GM12878 (cell line): ENCODE results near the gene ITK. TPM values are rescaled to one million over a fixed set of nuclear protein-coding genes. Genes with fewer than 3 reads are reported as not detected.

ENCODE experiments used
- ATAC-seq: fragments of 200-7000 bp; cut with Tn5 transposase; 3 replicates; pipeline ENCODE4 v1.9.1; 2020; ENCODE audit warnings: mild to moderate bottlenecking, moderate library complexity
- BruUV-seq: library from RNA; stranded (reverse); fragments of 400-500 nt; replicated peaks from 2 replicates; lab custom pipeline; 2021; lab: Mats Ljungman, UMichigan
- CTCF ChIA-PET: fragments of 300-600 bp; sonication (Branson Sonifier 250); formaldehyde crosslinking; extraction: SDS; loops from one replicate; lab custom pipeline; 2021; ENCODE audit warnings: inconsistent platforms; lab: Yijun Ruan, JAX
- POLR2A ChIA-PET: fragments of 350-600 bp; formaldehyde crosslinking; extraction: SDS; loops from one replicate; lab custom pipeline; 2021; ENCODE audit warnings: inconsistent platforms; lab: Charles Lee
- RAD21 ChIA-PET: fragments of 300-600 bp; sonication (Branson Sonifier 250); formaldehyde crosslinking; loops from one replicate; lab custom pipeline; 2023; ENCODE audit warnings: antibody characterized with exemption; ENCODE audit not compliant: unreplicated experiment; lab: Charles Lee
- SMC1A ChIA-PET: fragments of 300-600 bp; sonication (Branson Sonifier 250); formaldehyde crosslinking; loops from one replicate; lab custom pipeline; 2023; ENCODE audit not compliant: unreplicated experiment, uncharacterized antibody; lab: Charles Lee
- DNase-seq: peaks from one replicate; pipeline ENCODE4 v3.0.0-alpha.2; 2011; ENCODE audit warnings: low read depth, low spot score
- FAIRE-seq: peaks from 3 replicates; lab custom pipeline; 2011; peaks lifted over from hg19 to GRCh38; lab: Jason Lieb, UNC
- H2AFZ ChIP-seq: 2 replicates; pipeline ENCODE4 v1.6.0; 2011; ENCODE audit warnings: low read depth, low read length, control low read depth; ENCODE audit not compliant: control insufficient read depth
- H3K27ac ChIP-seq: 2 replicates; pipeline ENCODE4 v1.5.1; 2011; ENCODE audit warnings: control low read depth; ENCODE audit not compliant: control insufficient read depth, insufficient read depth
- H3K27me3 ChIP-seq, 2 experiments: replicated peaks in 1 of 2; 2 replicates each; pipeline versions ENCODE4 v1.6.0 to v1.6.1; 2011; ENCODE audit warnings: low read length in 1 of 2; ENCODE audit not compliant: control insufficient read depth in 2 of 2, insufficient read depth in 2 of 2
- H3K36me3 ChIP-seq, 2 experiments: 2 replicates each; pipeline ENCODE4 v1.5.1; 2011; ENCODE audit warnings: low read length in 1 of 2; ENCODE audit not compliant: control insufficient read depth in 2 of 2, insufficient read depth in 2 of 2
- H3K4me1 ChIP-seq: 2 replicates; pipeline ENCODE4 v1.6.1; 2011; ENCODE audit warnings: mild to moderate bottlenecking, low read length, moderate library complexity, mixed read lengths; ENCODE audit not compliant: control insufficient read depth, insufficient read depth
- H3K4me2 ChIP-seq: 2 replicates; pipeline ENCODE4 v1.6.0; 2011; ENCODE audit warnings: control low read depth; ENCODE audit not compliant: control insufficient read depth, insufficient read depth
- H3K4me3 ChIP-seq: fragments of 200-600 bp; sonication (generic); 2 replicates; pipeline ENCODE4 v1.5.1; 2016
- H3K79me2 ChIP-seq: 2 replicates; pipeline ENCODE4 v1.6.0; 2011; ENCODE audit warnings: low read length; ENCODE audit not compliant: control insufficient read depth, insufficient read depth
- H3K9ac ChIP-seq: 2 replicates; pipeline ENCODE4 v1.8.0; 2011; ENCODE audit warnings: low read length, control low read depth, mixed read lengths; ENCODE audit not compliant: control insufficient read depth, insufficient read depth
- H3K9me3 ChIP-seq: replicated peaks from 3 replicates; pipeline ENCODE4 v1.5.1; 2011; ENCODE audit warnings: mild to moderate bottlenecking, low read length; ENCODE audit not compliant: control insufficient read depth, insufficient read depth
- H4K20me1 ChIP-seq: 2 replicates; pipeline ENCODE4 v1.6.0; 2011; ENCODE audit not compliant: control insufficient read depth, insufficient read depth
- CBX3 ChIP-seq: fragments of 200-600 bp; sonication (generic); IDR thresholded peaks from 2 replicates; pipeline ENCODE4 v1.6.1; 2016; ENCODE audit warnings: low read depth, borderline replicate concordance
- CREB1 ChIP-seq: IDR thresholded peaks from 2 replicates; pipeline ENCODE4 v1.6.1; 2012; ENCODE audit warnings: low read depth, mild to moderate bottlenecking, inconsistent platforms
- CREM ChIP-seq: IDR thresholded peaks from 2 replicates; pipeline ENCODE4 v1.6.1; 2014; ENCODE audit warnings: antibody characterized with exemption, low read depth
- HDGF ChIP-seq: fragments of 450-650 bp; IDR thresholded peaks from 2 replicates; pipeline ENCODE4 v1.6.1; 2016; ENCODE audit warnings: antibody characterized with exemption
- IKZF1 ChIP-seq: fragments of 450-650 bp; conservative IDR thresholded peaks from 2 replicates; pipeline ENCODE4 v1.6.1; 2017; ENCODE audit warnings: antibody characterized with exemption, mild to moderate bottlenecking
- KAT2A ChIP-seq: conservative IDR thresholded peaks from 2 replicates; pipeline ENCODE4 v1.6.1; 2011; ENCODE audit warnings: low read depth, low read length; ENCODE audit not compliant: control insufficient read depth
- KDM1A ChIP-seq: fragments of 200-600 bp; sonication (generic); IDR thresholded peaks from 2 replicates; pipeline ENCODE4 v1.6.1; 2016; ENCODE audit warnings: borderline replicate concordance
- MTA3 ChIP-seq: IDR thresholded peaks from 2 replicates; pipeline ENCODE4 v1.6.1; 2012; ENCODE audit warnings: low read length, inconsistent platforms, borderline replicate concordance
- MXI1 ChIP-seq: fragments of 150-350 bp; IDR thresholded peaks from 2 replicates; pipeline ENCODE4 v1.6.1; 2011; ENCODE audit warnings: low read depth, mild to moderate bottlenecking, inconsistent platforms, low read length, improper control_type of control experiment
- NR2F1 ChIP-seq: fragments of 450-650 bp; conservative IDR thresholded peaks from 2 replicates; pipeline ENCODE4 v1.6.1; 2017; ENCODE audit warnings: mild to moderate bottlenecking
- SP1 ChIP-seq: IDR thresholded peaks from one replicate; pipeline ENCODE4 v1.6.1; 2011; ENCODE audit warnings: low read depth, low read length
- SREBF2 ChIP-seq: IDR thresholded peaks from 2 replicates; pipeline ENCODE4 v1.6.1; 2012; ENCODE audit warnings: mild to moderate bottlenecking, low read length
- TBL1XR1 ChIP-seq: IDR thresholded peaks from 2 replicates; pipeline ENCODE4 v1.6.1; 2012; ENCODE audit warnings: low read depth, low read length, improper control_type of control experiment
- ZNF622 ChIP-seq: fragments of 450-650 bp; IDR thresholded peaks from 2 replicates; pipeline ENCODE4 v1.6.1; 2017; ENCODE audit warnings: mild to moderate bottlenecking, inconsistent platforms
- WGBS: methylation state at CpG from one replicate; pipeline ENCODE4 v1.1.6; 2016; ENCODE audit warnings: low lambda C conversion rate; ENCODE audit not compliant: insufficient replicate concordance, insufficient coverage; ENCODE audit errors: missing lambda C conversion rate; 5-methylcytosine and 5-hydroxymethylcytosine counted together
- in situ Hi-C: fragments of 300-500 bp; cut with MboI; formaldehyde crosslinking; loops from 9 replicates; pipeline ENCODE4 v1.14.3; 2018; ENCODE audit warnings: mixed read lengths
- intact Hi-C: fragments of 100-400 bp; cut with micrococcal nuclease; formaldehyde crosslinking; loops from one replicate; pipeline ENCODE4 v1.14.2; 2022; ENCODE audit not compliant: unreplicated experiment
- polyA plus RNA-seq, 11 experiments: library from polyadenylated mRNA; depleted of rRNA in 4 of 11; unstranded in 6 of 11; stranded (reverse) in 5 of 11; fragments of >200 nt; fragmentation: Nextera tagmentation in 4 of 11; fragmentation: Illumina TruSeq in 1 of 11; extraction: Ambion mirVana in 4 of 11; extraction: Trizol in 1 of 11; gene quantifications; 1 replicate in 1 of 11; 2 replicates in 10 of 11; pipeline versions ENCODE4 v1.2.1 to v1.2.3, GENCODE V29; 2011 to 2016; ENCODE audit warnings: inconsistent platforms in 2 of 11, missing spikeins in 2 of 11, low read depth in 1 of 11
- total RNA-seq, 4 experiments: library from RNA; depleted of rRNA in 3 of 4; stranded (reverse); fragments of >200 nt in 3 of 4; fragmentation: Illumina TruSeq in 1 of 4; extraction: Trizol in 1 of 4; gene quantifications; 2 replicates each; pipeline versions ENCODE4 v1.2.1 to v1.2.3, GENCODE V29; 2013 to 2021
- TF ChIP-seq, protein P1 (sequence below): fragments of 450-650 bp; IDR thresholded peaks from 2 replicates; pipeline ENCODE4 v1.6.1; 2017; ENCODE audit warnings: antibody characterized with exemption, mild to moderate bottlenecking, moderate library complexity
- TF ChIP-seq, protein P2 (sequence below): fragments of 450-650 bp; formaldehyde crosslinking; IDR thresholded peaks from 2 replicates; pipeline ENCODE4 v1.4.0; 2020; ENCODE audit warnings: mild to moderate bottlenecking, moderate library complexity

ITK gene
- total and polyA plus RNA-seq, 10 of the 15 experiments (the other 5 are each of a cell fraction or from before 2014, with no cell fraction given) = 0.05 to 2.4 (median 0.76) TPM

DNA sequence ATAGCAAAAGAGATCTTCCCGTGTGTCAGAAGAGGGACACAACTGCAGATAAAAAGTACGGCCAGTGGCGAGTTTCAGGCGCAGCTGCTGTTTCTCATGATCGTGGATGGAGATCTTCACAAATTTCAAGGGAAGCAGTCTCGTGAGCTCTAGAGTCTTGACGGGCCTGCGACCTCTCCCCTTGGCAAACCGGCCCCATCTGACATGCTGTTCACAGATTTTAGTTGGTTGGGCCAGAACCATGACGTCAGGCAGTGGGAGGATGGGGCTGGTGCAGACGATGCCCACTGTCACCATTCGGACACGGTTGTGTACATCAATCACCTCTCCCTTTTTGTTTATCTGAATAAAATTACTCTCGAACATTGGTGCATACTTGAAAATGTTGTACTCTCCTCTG is 15.0 kb upstream of the ITK start:
- Histone ChIP-seq H4K20me1 (no peaks in the 10 kb centered on the region), H3K27me3 (no peaks in the 10 kb centered on the region; a peak in 1 of 4 replicates), H3K4me3 (no peak overlapping the region), H3K9me3 (peaks cover 3% of the 10 kb centered on the region; the same call in 2 of the 3 replicates), H3K9ac (no peak overlapping the region), H3K4me1 (peaks cover 6% of the 10 kb centered on the region), H2AFZ (no peak overlapping the region), H3K36me3 (no peaks in the 10 kb centered on the region), H3K27ac (no peak overlapping the region), H3K4me2 (no peak overlapping the region), H3K79me2 (no peaks in the 10 kb centered on the region)
- intact Hi-C loops = no loop called here
- DNase-seq = no peak
- POLR2A ChIA-PET = interaction anchor here (0.9 to 1.2 kb wide), 2 partner anchors 17 to 24 kb away, joined by 3 read pairs; no protein-coding TSS in a partner anchor
- no peak for FAIRE-seq
- BruUV-seq = no TSS peak
- in situ Hi-C loops = no loop called here
- RAD21 ChIA-PET = no interaction called here
- CTCF ChIA-PET = interaction anchor here (2.5 to 4.1 kb wide), 3 partner anchors 17 to 147 kb away, joined by 15 to 29 read pairs (median 27); no protein-coding TSS in a partner anchor
- 96% methylated on average over 14 of the region's 14 CpGs for WGBS
- TF ChIP-seq, protein P1, sequence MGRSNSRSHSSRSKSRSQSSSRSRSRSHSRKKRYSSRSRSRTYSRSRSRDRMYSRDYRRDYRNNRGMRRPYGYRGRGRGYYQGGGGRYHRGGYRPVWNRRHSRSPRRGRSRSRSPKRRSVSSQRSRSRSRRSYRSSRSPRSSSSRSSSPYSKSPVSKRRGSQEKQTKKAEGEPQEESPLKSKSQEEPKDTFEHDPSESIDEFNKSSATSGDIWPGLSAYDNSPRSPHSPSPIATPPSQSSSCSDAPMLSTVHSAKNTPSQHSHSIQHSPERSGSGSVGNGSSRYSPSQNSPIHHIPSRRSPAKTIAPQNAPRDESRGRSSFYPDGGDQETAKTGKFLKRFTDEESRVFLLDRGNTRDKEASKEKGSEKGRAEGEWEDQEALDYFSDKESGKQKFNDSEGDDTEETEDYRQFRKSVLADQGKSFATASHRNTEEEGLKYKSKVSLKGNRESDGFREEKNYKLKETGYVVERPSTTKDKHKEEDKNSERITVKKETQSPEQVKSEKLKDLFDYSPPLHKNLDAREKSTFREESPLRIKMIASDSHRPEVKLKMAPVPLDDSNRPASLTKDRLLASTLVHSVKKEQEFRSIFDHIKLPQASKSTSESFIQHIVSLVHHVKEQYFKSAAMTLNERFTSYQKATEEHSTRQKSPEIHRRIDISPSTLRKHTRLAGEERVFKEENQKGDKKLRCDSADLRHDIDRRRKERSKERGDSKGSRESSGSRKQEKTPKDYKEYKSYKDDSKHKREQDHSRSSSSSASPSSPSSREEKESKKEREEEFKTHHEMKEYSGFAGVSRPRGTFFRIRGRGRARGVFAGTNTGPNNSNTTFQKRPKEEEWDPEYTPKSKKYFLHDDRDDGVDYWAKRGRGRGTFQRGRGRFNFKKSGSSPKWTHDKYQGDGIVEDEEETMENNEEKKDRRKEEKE = no peak
- TF ChIP-seq ZNF622 (no peak), NR2F1 (no peak), KAT2A (no peak), IKZF1 (no peak), CREB1 (no peak), CREM (no peak), CBX3 (no peak), MTA3 (no peak), MXI1 (no peak), SP1 (no peak), SREBF2 (no peak), HDGF (no peak), KDM1A (no peak), TBL1XR1 (no peak)
- TF ChIP-seq, protein P2, sequence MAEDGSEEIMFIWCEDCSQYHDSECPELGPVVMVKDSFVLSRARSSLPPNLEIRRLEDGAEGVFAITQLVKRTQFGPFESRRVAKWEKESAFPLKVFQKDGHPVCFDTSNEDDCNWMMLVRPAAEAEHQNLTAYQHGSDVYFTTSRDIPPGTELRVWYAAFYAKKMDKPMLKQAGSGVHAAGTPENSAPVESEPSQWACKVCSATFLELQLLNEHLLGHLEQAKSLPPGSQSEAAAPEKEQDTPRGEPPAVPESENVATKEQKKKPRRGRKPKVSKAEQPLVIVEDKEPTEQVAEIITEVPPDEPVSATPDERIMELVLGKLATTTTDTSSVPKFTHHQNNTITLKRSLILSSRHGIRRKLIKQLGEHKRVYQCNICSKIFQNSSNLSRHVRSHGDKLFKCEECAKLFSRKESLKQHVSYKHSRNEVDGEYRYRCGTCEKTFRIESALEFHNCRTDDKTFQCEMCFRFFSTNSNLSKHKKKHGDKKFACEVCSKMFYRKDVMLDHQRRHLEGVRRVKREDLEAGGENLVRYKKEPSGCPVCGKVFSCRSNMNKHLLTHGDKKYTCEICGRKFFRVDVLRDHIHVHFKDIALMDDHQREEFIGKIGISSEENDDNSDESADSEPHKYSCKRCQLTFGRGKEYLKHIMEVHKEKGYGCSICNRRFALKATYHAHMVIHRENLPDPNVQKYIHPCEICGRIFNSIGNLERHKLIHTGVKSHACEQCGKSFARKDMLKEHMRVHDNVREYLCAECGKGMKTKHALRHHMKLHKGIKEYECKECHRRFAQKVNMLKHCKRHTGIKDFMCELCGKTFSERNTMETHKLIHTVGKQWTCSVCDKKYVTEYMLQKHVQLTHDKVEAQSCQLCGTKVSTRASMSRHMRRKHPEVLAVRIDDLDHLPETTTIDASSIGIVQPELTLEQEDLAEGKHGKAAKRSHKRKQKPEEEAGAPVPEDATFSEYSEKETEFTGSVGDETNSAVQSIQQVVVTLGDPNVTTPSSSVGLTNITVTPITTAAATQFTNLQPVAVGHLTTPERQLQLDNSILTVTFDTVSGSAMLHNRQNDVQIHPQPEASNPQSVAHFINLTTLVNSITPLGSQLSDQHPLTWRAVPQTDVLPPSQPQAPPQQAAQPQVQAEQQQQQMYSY (CRISPR knock-in tag) = no peak
- SMC1A ChIA-PET = interaction anchor here (0.9 to 6.4 kb wide), 6 partner anchors 10 to 107 kb away, joined by 3 to 47 read pairs (median 12); no protein-coding TSS in a partner anchor
- ATAC-seq = no peak
